Bone marrow (tissue), 2 donors: ENCODE data around the gene MAIP1.

Experiments used
- DNase-seq, 2 donors: peaks; one replicate each; lab custom pipeline; 2025; lab: John Stamatoyannopoulos, UW

The MAIP1 gene

GRCh38 chr2:199989822-199990221 is 34.4 kb downstream of the MAIP1 start:
- no peak for DNase-seq

GRCh38 chr2:199991691-199992090 is 36.3 kb downstream of the MAIP1 start:
- no peak for DNase-seq

- no peak for DNase-seq
These were observed 36.9 kb downstream of the MAIP1 start for GRCh38 chr2:199992296-199992695.

GRCh38 chr2:199994371-199994770 is 39.0 kb downstream of the MAIP1 start:
- no peak for DNase-seq

GRCh38 chr2:199994896-199995295 is 39.5 kb downstream of the MAIP1 start:
- DNase-seq = no peak

GRCh38 chr2:199997296-199997695 is 41.9 kb downstream of the MAIP1 start:
- DNase-seq = no peak

GRCh38 chr2:199999166-199999565 is 43.8 kb downstream of the MAIP1 start:
- no peak for DNase-seq

GRCh38 chr2:200000444-200001163 is 45.2 kb downstream of the MAIP1 start:
- no peak for DNase-seq

- no peak for DNase-seq
These were observed 48.1 kb downstream of the MAIP1 start for GRCh38 chr2:200003444-200003843.

GRCh38 chr2:200005675-200006074 is 50.3 kb downstream of the MAIP1 start:
- no peak for DNase-seq

GRCh38 chr2:200007306-200007705 is 51.9 kb downstream of the MAIP1 start:
- no peak for DNase-seq

GRCh38 chr2:200012401-200012800 is 57.0 kb downstream of the MAIP1 start:
- no peak for DNase-seq
